PC-9 (cell line): ENCODE measurements around the gene DAPK1.

Experiments
- CTCF ChIP-seq: fragments of 200-600 bp; sonication (generic); conservative IDR thresholded peaks from 2 replicates; pipeline ENCODE4 v1.6.1; 2017; ENCODE audit warnings: mixed run types, antibody characterized with exemption, mild to moderate bottlenecking, moderate library complexity
- EZH2 ChIP-seq: fragments of 200-600 bp; sonication (generic); IDR thresholded peaks from 2 replicates; pipeline ENCODE4 v1.8.0; 2017; ENCODE audit warnings: antibody characterized with exemption, low read depth

GRCh38 chr9:87725900-87726709 lies 228.4 kb downstream of the DAPK1 start, which contains the start of gene CTSL:
- TF ChIP-seq CTCF (peak; percentile 53), EZH2 (no peak)
